ENCODE data around the gene ARHGAP42. TPM values are rescaled to one million over a fixed set of nuclear protein-coding genes. Genes with fewer than 3 reads are reported as not detected.

ARHGAP42 gene
- total RNA-seq, 1 experiment from 2014 or later = 39.1 TPM

DNA sequence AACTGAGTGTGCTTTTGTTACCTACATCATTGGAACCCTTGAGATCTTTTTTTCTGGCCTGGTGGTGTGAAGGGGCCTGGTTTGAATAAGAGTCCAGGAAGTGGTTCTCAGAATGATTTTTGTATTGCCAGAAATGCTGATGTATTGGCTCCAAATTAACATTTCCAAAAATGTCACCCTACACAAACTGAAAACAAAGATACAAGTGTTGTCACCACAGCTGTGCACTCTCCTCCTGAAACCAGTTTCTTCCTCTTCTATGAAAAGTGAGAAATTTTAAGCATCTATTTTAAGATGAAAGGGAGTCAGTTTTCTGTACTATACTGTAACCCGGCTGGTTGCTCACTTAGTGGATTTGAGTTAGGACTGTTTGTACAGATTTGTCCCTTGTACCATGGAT lies 223.7 kb downstream of the ARHGAP42 start:
- no peak overlapping the region for H2BK20ac ChIP-seq (ENCODE audit: low read depth, low read length, poor library complexity, severe bottlenecking)
- no peak overlapping the region for H4K5ac ChIP-seq (ENCODE audit: insufficient read length, low read depth, low read length)
- H2AFZ ChIP-seq (ENCODE audit: low read length) = no peak overlapping the region
- no peak overlapping the region for H3T11ph ChIP-seq (ENCODE audit: low read length)
- H3K23me2 ChIP-seq (ENCODE audit: insufficient read length, low read depth, low read length, poor library complexity, severe bottlenecking) = no peaks in the 10 kb centered on the region
- no peak overlapping the region for H3K4me2 ChIP-seq (ENCODE audit: insufficient read depth, insufficient read length, low read length)
- Mint-ChIP-seq H3K4me1 (peaks cover 13 to 20% of the 10 kb centered on the region in 2 experiments), H3K9me3 (no peaks in the 10 kb centered on the region), H3K4me3 (no peak overlapping the region), H3K27ac (no peak overlapping the region), H3K27me3 (ENCODE audit: low read depth) (no peaks in the 10 kb centered on the region), H3K36me3 (ENCODE audit: insufficient read depth in 1 of 3, low read depth in 3 of 3) (peaks cover 0 to 6% (median 4%) of the 10 kb centered on the region in 3 experiments; a peak in 3 of 7 replicates)
- H3K79me1 ChIP-seq (ENCODE audit: insufficient read depth, low read depth, low read length, poor library complexity, severe bottlenecking) = no peaks in the 10 kb centered on the region
- H3K18ac ChIP-seq (ENCODE audit: insufficient read length, low read depth, low read length) = no peak overlapping the region
- H3K27ac ChIP-seq (ENCODE audit: insufficient read length, low read depth, low read length) = no peak overlapping the region
- no peak overlapping the region for H2BK5ac ChIP-seq (ENCODE audit: insufficient read length, low read length)
- H3K56ac ChIP-seq (ENCODE audit: insufficient read length, low read depth, low read length) = no peak overlapping the region
- no peak for DNase-seq
- H3K4me1 ChIP-seq (ENCODE audit: insufficient read depth, low read length) = no peaks in the 10 kb centered on the region
- no peaks in the 10 kb centered on the region for H3K79me2 ChIP-seq (ENCODE audit: insufficient read depth, low read length)
- H2BK15ac ChIP-seq (ENCODE audit: low read depth, low read length) = no peak overlapping the region
- no peak overlapping the region for H2BK12ac ChIP-seq (ENCODE audit: insufficient read length, low read depth, low read length)
- H3K23ac ChIP-seq (ENCODE audit: insufficient read length, low read depth, low read length) = no peak overlapping the region
- H4K8ac ChIP-seq (replicated peaks; ENCODE audit: insufficient read length, low read depth, low read length) = no peak overlapping the region
- H2BK120ac ChIP-seq (ENCODE audit: low read depth, low read length, poor library complexity, severe bottlenecking) = no peak overlapping the region
- H3K14ac ChIP-seq (ENCODE audit: insufficient read depth, low read length) = no peak overlapping the region
- WGBS (ENCODE audit: extremely low coverage, insufficient read length, low lambda C conversion rate) = no CpG with 5 or more reads among the region's 1 CpG
- H4K20me1 ChIP-seq (ENCODE audit: control insufficient read depth, insufficient read depth, insufficient read length) = no peaks in the 10 kb centered on the region
- no peak overlapping the region for H4K91ac ChIP-seq (ENCODE audit: insufficient read length, low read depth, low read length)
- H3K9ac ChIP-seq (ENCODE audit: extremely low read depth, insufficient read length, low read length) = no peak overlapping the region
- H3K9me3 ChIP-seq (ENCODE audit: control insufficient read depth, low read depth, low read length) = no peaks in the 10 kb centered on the region
- TF ChIP-seq, protein P1, sequence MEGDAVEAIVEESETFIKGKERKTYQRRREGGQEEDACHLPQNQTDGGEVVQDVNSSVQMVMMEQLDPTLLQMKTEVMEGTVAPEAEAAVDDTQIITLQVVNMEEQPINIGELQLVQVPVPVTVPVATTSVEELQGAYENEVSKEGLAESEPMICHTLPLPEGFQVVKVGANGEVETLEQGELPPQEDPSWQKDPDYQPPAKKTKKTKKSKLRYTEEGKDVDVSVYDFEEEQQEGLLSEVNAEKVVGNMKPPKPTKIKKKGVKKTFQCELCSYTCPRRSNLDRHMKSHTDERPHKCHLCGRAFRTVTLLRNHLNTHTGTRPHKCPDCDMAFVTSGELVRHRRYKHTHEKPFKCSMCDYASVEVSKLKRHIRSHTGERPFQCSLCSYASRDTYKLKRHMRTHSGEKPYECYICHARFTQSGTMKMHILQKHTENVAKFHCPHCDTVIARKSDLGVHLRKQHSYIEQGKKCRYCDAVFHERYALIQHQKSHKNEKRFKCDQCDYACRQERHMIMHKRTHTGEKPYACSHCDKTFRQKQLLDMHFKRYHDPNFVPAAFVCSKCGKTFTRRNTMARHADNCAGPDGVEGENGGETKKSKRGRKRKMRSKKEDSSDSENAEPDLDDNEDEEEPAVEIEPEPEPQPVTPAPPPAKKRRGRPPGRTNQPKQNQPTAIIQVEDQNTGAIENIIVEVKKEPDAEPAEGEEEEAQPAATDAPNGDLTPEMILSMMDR (conservative IDR thresholded peaks at IDR 0.05) = no peak
- H3K27me3 ChIP-seq (ENCODE audit: insufficient read depth, low read length) = no peaks in the 10 kb centered on the region
- H3K4ac ChIP-seq (ENCODE audit: low read depth, low read length) = no peak overlapping the region
- no peak overlapping the region for H2AK5ac ChIP-seq (ENCODE audit: insufficient read length, low read length)

Measured in H9 (cell line).